ENCODE results near the gene CHN2. TPM values are rescaled to one million over a fixed set of nuclear protein-coding genes. Genes with fewer than 3 reads are reported as not detected.

CHN2 gene
- total RNA-seq, 1 experiment from 2014 or later: 7.7 TPM

DNA sequence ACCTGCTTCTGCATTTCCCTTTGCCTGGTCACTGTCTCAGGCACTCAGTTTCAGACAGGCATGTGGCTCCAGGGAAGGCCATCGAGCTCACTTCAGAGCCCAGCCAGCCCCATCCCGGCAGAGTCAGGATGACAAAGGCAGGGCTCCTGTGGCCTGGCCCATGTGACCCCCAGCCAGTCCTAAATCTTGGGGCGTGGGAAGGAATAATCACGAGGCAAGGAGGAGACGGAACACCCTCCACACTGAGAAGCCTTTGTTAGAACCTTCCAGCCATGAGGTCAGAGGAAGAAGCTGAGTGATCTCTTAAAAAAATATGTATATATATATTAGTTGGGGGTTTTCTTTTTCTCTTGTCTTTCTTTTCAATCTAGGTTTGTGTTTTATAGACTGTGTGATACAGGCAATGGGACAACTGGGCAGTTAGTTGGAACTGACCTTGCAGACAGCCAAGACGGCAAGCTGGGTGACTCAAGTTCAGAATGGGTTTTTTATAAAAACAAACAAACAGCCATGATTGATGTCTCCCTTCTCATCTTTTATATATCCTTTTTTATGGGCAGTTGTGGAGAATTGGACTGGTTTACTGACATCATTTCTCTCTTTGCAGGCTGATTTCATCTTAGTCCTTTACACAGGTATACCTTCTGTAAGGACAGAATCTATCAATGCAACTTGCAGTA lies 60.8 kb downstream of the CHN2 start:
- Histone ChIP-seq H3K79me2 (ENCODE audit: low read length) (no peaks in the 10 kb centered on the region), H3K4me1 (ENCODE audit: insufficient read depth, low read length) (peaks cover 22% of the 10 kb centered on the region), H3K9me2 (replicated peaks; ENCODE audit: low read length) (no peaks in the 10 kb centered on the region), H2AFZ (ENCODE audit: low read length) (no peak overlapping the region), H3F3A (ENCODE audit: low read length, unreplicated experiment) (no peaks in the 10 kb centered on the region), H4K20me1 (ENCODE audit: low read length) (no peaks in the 10 kb centered on the region), H3K9ac (ENCODE audit: low read length) (no peak overlapping the region), H3K4me2 (ENCODE audit: low read length) (peak overlapping the region; percentile 42), H3K27ac (ENCODE audit: low read length) (peak overlapping the region; percentile 66), H3K27me3 (ENCODE audit: low read length) (no peaks in the 10 kb centered on the region), H3K9me3 (ENCODE audit: low read length) (no peaks in the 10 kb centered on the region), H3K4me3 (ENCODE audit: low read length) (peak overlapping the region; percentile 6; the same call in 1 of the 2 replicates), H3K36me3 (ENCODE audit: low read depth, low read length) (no peaks in the 10 kb centered on the region)
- TF ChIP-seq EZH2phosphoT487 (IDR thresholded peaks at IDR 0.05; ENCODE audit: borderline replicate concordance, low read length): no peak
- TF ChIP-seq, protein P1, sequence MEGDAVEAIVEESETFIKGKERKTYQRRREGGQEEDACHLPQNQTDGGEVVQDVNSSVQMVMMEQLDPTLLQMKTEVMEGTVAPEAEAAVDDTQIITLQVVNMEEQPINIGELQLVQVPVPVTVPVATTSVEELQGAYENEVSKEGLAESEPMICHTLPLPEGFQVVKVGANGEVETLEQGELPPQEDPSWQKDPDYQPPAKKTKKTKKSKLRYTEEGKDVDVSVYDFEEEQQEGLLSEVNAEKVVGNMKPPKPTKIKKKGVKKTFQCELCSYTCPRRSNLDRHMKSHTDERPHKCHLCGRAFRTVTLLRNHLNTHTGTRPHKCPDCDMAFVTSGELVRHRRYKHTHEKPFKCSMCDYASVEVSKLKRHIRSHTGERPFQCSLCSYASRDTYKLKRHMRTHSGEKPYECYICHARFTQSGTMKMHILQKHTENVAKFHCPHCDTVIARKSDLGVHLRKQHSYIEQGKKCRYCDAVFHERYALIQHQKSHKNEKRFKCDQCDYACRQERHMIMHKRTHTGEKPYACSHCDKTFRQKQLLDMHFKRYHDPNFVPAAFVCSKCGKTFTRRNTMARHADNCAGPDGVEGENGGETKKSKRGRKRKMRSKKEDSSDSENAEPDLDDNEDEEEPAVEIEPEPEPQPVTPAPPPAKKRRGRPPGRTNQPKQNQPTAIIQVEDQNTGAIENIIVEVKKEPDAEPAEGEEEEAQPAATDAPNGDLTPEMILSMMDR (conservative IDR thresholded peaks at IDR 0.05; ENCODE audit: low read depth, low read length): no peak
- no peak for TF ChIP-seq EZH2 (IDR thresholded peaks at IDR 0.05; ENCODE audit: low read length, unreplicated experiment)
- ATAC-seq: peak; percentile 90
- CTCF ChIA-PET: no interaction called here
- POLR2A ChIA-PET (ENCODE audit: unreplicated experiment): no interaction called here
- intact Hi-C loops (cut with micrococcal nuclease): loop anchor here (2.0 kb wide), 1 partner anchor 29 kb away; no protein-coding TSS in a partner anchor
- peak; percentile 57 for DNase-seq
- BruUV-seq (replicated peaks): no TSS peak

DNA sequence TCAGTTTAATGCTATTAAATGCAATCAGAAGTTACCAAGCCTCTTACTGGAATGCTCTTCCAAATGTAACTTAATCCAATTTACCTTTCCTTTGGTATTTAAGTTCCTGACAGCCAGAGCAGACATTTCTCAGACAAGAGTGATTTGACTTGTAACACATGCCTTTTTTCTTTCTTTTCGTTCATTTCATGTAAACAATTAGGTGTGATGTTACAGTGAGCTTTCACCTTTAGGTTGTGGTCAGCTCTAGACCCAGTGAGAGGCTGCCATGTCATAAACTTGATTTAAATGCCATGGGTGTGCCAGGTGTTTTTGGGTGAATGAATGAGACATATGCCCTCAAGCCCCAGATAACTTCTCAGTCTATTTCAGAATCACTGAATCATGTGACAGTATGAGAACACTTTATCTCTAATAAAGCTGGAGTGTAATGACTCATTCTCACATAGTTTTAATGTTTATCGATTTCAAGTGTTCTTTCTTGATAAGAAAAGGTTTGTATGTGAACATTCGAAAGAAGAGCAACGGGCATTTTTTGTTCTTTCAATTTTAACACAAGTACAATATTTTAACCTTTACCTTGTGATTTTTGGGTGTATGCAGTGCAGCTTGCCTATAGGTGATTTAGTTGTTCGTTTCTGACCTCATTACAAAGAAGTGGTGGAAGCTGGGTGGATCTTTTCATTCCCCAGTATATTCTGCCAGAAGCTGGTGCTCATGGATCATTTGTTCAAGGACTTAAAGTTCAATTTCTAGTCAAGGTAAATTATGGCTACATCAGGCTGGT lies 61.5 kb downstream of the CHN2 start:
- Histone ChIP-seq H3K9me2 (replicated peaks; ENCODE audit: low read length) (no peaks in the 10 kb centered on the region), H3K36me3 (ENCODE audit: low read depth, low read length) (no peaks in the 10 kb centered on the region), H3K9me3 (ENCODE audit: low read length) (no peaks in the 10 kb centered on the region), H3K4me2 (ENCODE audit: low read length) (peak overlapping the region; percentile 42), H3K27ac (ENCODE audit: low read length) (peak overlapping the region; percentile 66), H3K27me3 (ENCODE audit: low read length) (no peaks in the 10 kb centered on the region), H4K20me1 (ENCODE audit: low read length) (no peaks in the 10 kb centered on the region), H3K79me2 (ENCODE audit: low read length) (no peaks in the 10 kb centered on the region), H3K4me3 (ENCODE audit: low read length) (peak overlapping the region; percentile 6; the same call in 1 of the 2 replicates), H3F3A (ENCODE audit: low read length, unreplicated experiment) (no peaks in the 10 kb centered on the region), H3K9ac (ENCODE audit: low read length) (no peak overlapping the region), H3K4me1 (ENCODE audit: insufficient read depth, low read length) (peaks cover 22% of the 10 kb centered on the region), H2AFZ (ENCODE audit: low read length) (no peak overlapping the region)
- TF ChIP-seq EZH2phosphoT487 (IDR thresholded peaks at IDR 0.05; ENCODE audit: borderline replicate concordance, low read length) (no peak), EZH2 (IDR thresholded peaks at IDR 0.05; ENCODE audit: low read length, unreplicated experiment) (no peak)
- TF ChIP-seq, protein P1 (conservative IDR thresholded peaks at IDR 0.05; ENCODE audit: low read depth, low read length): no peak
- DNase-seq (peak; percentile 66), ATAC-seq (peak; percentile 68)
- ChIA-PET POLR2A (ENCODE audit: unreplicated experiment) (no interaction called here), CTCF (no interaction called here)
- intact Hi-C loops (cut with micrococcal nuclease): loop anchor here (2.0 kb wide), 1 partner anchor 29 kb away; no protein-coding TSS in a partner anchor
- no TSS peak for BruUV-seq (replicated peaks)

DNA sequence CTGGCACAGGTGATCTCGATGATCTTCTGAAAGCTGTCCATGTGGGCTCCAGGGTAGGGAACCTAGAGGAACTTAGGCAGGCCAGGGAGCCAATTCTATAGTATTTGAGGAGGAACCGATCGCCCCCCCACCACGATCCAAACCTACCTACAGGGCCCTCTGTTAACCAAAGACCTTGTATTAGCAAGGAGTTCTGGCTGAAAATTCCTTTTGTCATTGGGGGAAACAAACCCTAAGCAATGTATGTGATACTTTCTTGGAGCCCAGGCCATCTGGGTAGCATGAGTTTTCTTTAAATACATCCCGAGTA lies 62.1 kb downstream of the CHN2 start:
- Histone ChIP-seq H3K79me2 (ENCODE audit: low read length) (no peaks in the 10 kb centered on the region), H3F3A (ENCODE audit: low read length, unreplicated experiment) (no peaks in the 10 kb centered on the region), H3K9ac (ENCODE audit: low read length) (no peak overlapping the region), H3K9me3 (ENCODE audit: low read length) (no peaks in the 10 kb centered on the region), H2AFZ (ENCODE audit: low read length) (no peak overlapping the region), H3K4me3 (ENCODE audit: low read length) (no peak overlapping the region), H3K4me1 (ENCODE audit: insufficient read depth, low read length) (peaks cover 22% of the 10 kb centered on the region), H3K36me3 (ENCODE audit: low read depth, low read length) (no peaks in the 10 kb centered on the region), H3K4me2 (ENCODE audit: low read length) (peak overlapping the region; percentile 42; the same call in 1 of the 2 replicates), H4K20me1 (ENCODE audit: low read length) (no peaks in the 10 kb centered on the region), H3K9me2 (replicated peaks; ENCODE audit: low read length) (no peaks in the 10 kb centered on the region), H3K27me3 (ENCODE audit: low read length) (no peaks in the 10 kb centered on the region), H3K27ac (ENCODE audit: low read length) (no peak overlapping the region)
- DNase-seq (no peak), ATAC-seq (no peak)
- BruUV-seq (replicated peaks): no TSS peak
- intact Hi-C loops (cut with micrococcal nuclease): no loop called here
- CTCF ChIA-PET: no interaction called here
- POLR2A ChIA-PET (ENCODE audit: unreplicated experiment): no interaction called here
- TF ChIP-seq, protein P1 (conservative IDR thresholded peaks at IDR 0.05; ENCODE audit: low read depth, low read length): no peak
- TF ChIP-seq EZH2 (IDR thresholded peaks at IDR 0.05; ENCODE audit: low read length, unreplicated experiment): no peak
- no peak for TF ChIP-seq EZH2phosphoT487 (IDR thresholded peaks at IDR 0.05; ENCODE audit: borderline replicate concordance, low read length)
